Ovary (tissue), 9 donors: ENCODE measurements around the gene CD2BP2. TPM values are rescaled to one million over a fixed set of nuclear protein-coding genes. Genes with fewer than 3 reads are reported as not detected.

ENCODE experiments used
- DNase-seq, 5 donors: peaks; one replicate each; pipeline ENCODE4 v3.0.0-alpha.2; 2019 to 2020
- H3K27ac ChIP-seq, 2 donors: fragments of 200-600 bp; one replicate each; pipeline versions ENCODE4 v1.5.1 to v1.8.0; 2019 to 2022
- H3K27me3 ChIP-seq: fragments of 200-600 bp; one replicate; pipeline ENCODE4 v1.8.0; 2022
- H3K36me3 ChIP-seq: fragments of 200-600 bp; sonication (generic); one replicate; pipeline ENCODE4 v1.5.1; 2019
- H3K4me1 ChIP-seq: one replicate; pipeline ENCODE4 v1.8.1; 2013; ENCODE audit warnings: mild to moderate bottlenecking, moderate library complexity; ENCODE audit not compliant: insufficient read depth
- H3K4me3 ChIP-seq: fragments of 200-600 bp; sonication (generic); one replicate; pipeline ENCODE4 v1.5.1; 2017
- H3K9me3 ChIP-seq, 2 donors: fragments of 200-600 bp in 1 of 2; sonication (generic) in 1 of 2; one replicate each; pipeline versions ENCODE4 v1.5.1 to v1.8.1; 2013 to 2019; ENCODE audit warnings: mild to moderate bottlenecking in 1 of 2, moderate library complexity in 1 of 2
- CTCF ChIP-seq, 3 donors: fragments of 450-650 bp in 2 of 3; fragments of 200-600 bp in 1 of 3; IDR thresholded peaks; one replicate each; pipeline versions ENCODE4 v1.5.1 to v1.8.0; 2016 to 2022; ENCODE audit warnings: antibody characterized with exemption in 3 of 3, mild to moderate bottlenecking in 1 of 3
- EP300 ChIP-seq: sonication (generic); formaldehyde crosslinking; IDR thresholded peaks from one replicate; pipeline ENCODE4 v1.6.1; 2017; ENCODE audit warnings: antibody characterized with exemption
- POLR2A ChIP-seq: fragments of 450-650 bp; IDR thresholded peaks from one replicate; pipeline ENCODE4 v1.6.1; 2017; ENCODE audit warnings: antibody characterized with exemption, mild to moderate bottlenecking, moderate library complexity
- WGBS, 3 donors: extraction: QIAGEN DNeasy Blood & Tissue Kit in 1 of 3; methylation state at CpG; one replicate each; pipeline versions ENCODE4 v1.1.5 to v1.1.7; 2013 to 2017; 5-methylcytosine and 5-hydroxymethylcytosine counted together
- intact Hi-C, 4 donors: fragments of 100-400 bp; cut with DNase I; formaldehyde crosslinking; loops; one replicate each; pipeline versions ENCODE4 v1.11.0 to v1.15.1; 2022 to 2023
- polyA plus RNA-seq, 2 donors: library from polyadenylated mRNA; stranded (reverse); fragments of 200-250 nt in 1 of 2; fragments of 350-450 nt in 1 of 2; fragmentation: Illumina TruSeq in 1 of 2; extraction: RNeasy Lipid Tissue Mini Kit (QIAGEN cat#74804) in 1 of 2; gene quantifications; one replicate each; pipeline ENCODE4 v1.2.3, GENCODE V29; 2013 to 2014
- total RNA-seq, 7 donors: library from RNA; depleted of rRNA in 2 of 7; stranded (reverse); fragments of >200 nt in 2 of 7; fragmentation: NEBNext Ultra II Directional in 3 of 7; extraction: Animal tissue kit (Norgen Biotek cat#: 25700) in 3 of 7; gene quantifications; one replicate each; pipeline versions ENCODE4 v1.1.0 to v1.2.4, GENCODE V29; 2016 to 2023
- donor health status: DM: no; HTN: no; CAD: no; lungs with moderate emphysema.
- donor health status: DM: no; HTN: no; CAD: no.
- donor health status: Bipolar disorder and iron deficiency.
- donor health status: DM: yes; HTN: yes; CAD: no.
- donor health status: DM: no; HTN: no; CAD: no.
- donor health status: DM: yes; HTN: yes; CAD: no.

Gene CD2BP2
- total and polyA plus RNA-seq, 9 donors: 29.2 to 81.7 (median 64.7) TPM

DNA sequence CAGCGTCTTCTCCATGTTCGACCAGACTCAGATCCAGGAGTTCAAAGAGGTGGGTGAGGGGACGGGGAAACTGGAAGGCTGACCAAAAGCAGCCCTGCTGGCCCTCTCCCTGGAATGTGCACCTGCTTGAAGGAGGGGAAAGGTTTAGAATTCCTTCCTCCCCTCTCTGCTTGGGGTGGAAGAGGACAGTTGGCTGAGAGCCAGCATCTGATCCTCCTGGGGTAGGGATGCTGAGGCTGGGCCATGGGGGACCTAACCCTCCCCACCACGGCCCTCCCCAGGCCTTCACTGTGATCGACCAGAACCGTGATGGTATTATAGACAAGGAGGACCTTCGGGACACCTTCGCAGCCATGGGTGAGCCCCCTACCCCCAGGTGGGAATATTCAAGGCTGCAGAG lies 20.8 kb upstream of the CD2BP2 start:
- H3K27me3 ChIP-seq: no peaks in the 10 kb centered on the region
- WGBS, 3 donors: 86 to 87% (median 87%) methylated on average over 8 of the region's 8 CpGs
- H3K4me3 ChIP-seq: no peak overlapping the region
- no peaks in the 10 kb centered on the region for H3K36me3 ChIP-seq
- no peak for TF ChIP-seq EP300
- H3K4me1 ChIP-seq: peaks cover 9% of the 10 kb centered on the region
- peak in 3 of 5 donors; percentile 12 to 58 (median 41) for DNase-seq
- intact Hi-C loops: loop anchor here in 1 of 4 donors (10.0 kb wide), 1 partner anchor 279 kb away; the partner anchor contains the start of genes FBRS and PRR14
- no peak overlapping the region for H3K27ac ChIP-seq
- H3K9me3 ChIP-seq: no peaks in the 10 kb centered on the region

- no peak for DNase-seq
- no peak for TF ChIP-seq EP300
- no peak for TF ChIP-seq CTCF (IDR thresholded peaks at IDR 0.05)
- no peak for TF ChIP-seq POLR2A
- no peaks in the 10 kb centered on the region for H3K9me3 ChIP-seq
- intact Hi-C loops: loop anchor here in 1 of 4 donors (10.0 kb wide), 1 partner anchor 280 kb away; the partner anchor contains the start of genes FBRS and PRR14
- H3K4me1 ChIP-seq: peaks cover 9% of the 10 kb centered on the region
- H3K27me3 ChIP-seq: no peaks in the 10 kb centered on the region
- whole genome bisulfite sequencing, 3 donors: 84 to 85% (median 84%) methylated on average over 6 of the region's 6 CpGs
- no peak within 1 kb of the TSS for H3K4me3 ChIP-seq
- H3K27ac ChIP-seq: no peak within 1 kb of the TSS
- H3K36me3 ChIP-seq: no peaks in the 10 kb centered on the region
Measured at GRCh38 chr16:30374538-30374937, 19.4 kb upstream of the CD2BP2 start, which contains the start of gene MYL11. Gene MYL11 (plus strand): TSS chr16:30374802. CDS start chr16:30374858, 56 bp downstream.

DNA sequence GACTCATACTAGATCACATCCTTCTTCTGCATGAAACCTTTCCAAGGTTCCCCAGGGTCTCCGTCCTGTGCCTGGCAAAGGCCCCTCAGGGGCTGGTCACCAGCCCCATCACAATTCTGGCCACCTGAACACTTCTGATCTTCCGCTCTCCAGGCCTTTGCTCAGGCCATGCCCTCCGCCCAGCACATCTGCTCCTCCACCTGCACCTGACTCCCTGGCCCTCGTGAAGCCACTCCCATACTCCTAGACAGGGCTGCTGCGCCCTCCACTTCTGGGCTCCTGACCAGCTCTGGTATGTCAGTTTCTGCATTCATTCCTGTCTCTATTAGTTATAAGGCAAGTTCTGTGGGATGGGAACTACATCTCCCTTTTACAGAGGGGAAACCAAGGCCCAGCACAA lies 17.6 kb upstream of the CD2BP2 start:
- TF ChIP-seq POLR2A: no peak
- TF ChIP-seq CTCF (IDR thresholded peaks at IDR 0.05): no peak
- no peak for TF ChIP-seq EP300

DNA sequence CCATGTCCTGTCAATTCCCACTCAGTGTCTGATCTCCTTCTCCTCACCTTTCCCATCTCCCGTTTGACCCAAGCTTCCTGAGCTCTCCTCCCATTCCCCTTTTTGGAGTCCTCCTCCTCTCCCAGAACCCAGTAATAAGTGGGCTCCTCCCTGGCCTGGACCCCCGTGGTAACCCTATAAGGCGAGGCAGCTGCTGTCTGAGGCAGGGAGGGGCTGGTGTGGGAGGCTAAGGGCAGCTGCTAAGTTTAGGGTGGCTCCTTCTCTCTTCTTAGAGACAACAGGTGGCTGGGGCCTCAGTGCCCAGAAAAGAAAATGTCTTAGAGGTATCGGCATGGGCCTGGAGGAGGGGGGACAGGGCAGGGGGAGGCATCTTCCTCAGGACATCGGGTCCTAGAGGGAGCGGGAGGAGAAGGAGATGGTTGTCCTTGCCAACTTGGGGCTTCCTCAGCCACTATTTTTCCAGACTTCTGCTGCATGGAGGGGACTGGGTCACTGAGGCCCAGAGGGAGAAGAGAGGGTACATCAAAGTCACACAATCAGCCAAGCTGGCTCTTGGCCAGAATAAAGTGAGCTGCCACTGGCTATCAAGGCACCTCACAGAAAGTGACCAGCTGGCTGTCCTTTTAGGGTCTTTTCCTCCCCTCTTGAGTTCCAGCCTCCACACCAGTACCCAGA lies 17.1 kb upstream of the CD2BP2 start:
- no peak overlapping the region for H3K27ac ChIP-seq
- WGBS, 3 donors: 46 to 59% (median 46%) methylated on average over 6 of the region's 6 CpGs
- DNase-seq: peak in 2 of 5 donors; percentile 18 to 31

More for the DNA sequence above, 17.6 kb upstream of the CD2BP2 start:
- Histone ChIP-seq H3K27me3 (no peaks in the 10 kb centered on the region), H3K27ac (no peak overlapping the region), H3K36me3 (no peaks in the 10 kb centered on the region), H3K9me3 (no peaks in the 10 kb centered on the region), H3K4me1 (peaks cover 6% of the 10 kb centered on the region), H3K4me3 (no peak overlapping the region)
- intact Hi-C loops: loop anchor here in 1 of 4 donors (10.0 kb wide), 1 partner anchor 282 kb away; the partner anchor contains the start of genes FBRS and PRR14
- no peak for DNase-seq
- WGBS, 3 donors: 86 to 95% (median 90%) methylated on average over 5 of the region's 5 CpGs

More for the DNA sequence above, 17.1 kb upstream of the CD2BP2 start:
- H3K36me3 ChIP-seq: no peaks in the 10 kb centered on the region
- H3K4me1 ChIP-seq: peaks cover 6% of the 10 kb centered on the region
- TF ChIP-seq POLR2A (no peak), EP300 (no peak), CTCF (IDR thresholded peaks at IDR 0.05) (no peak)
- H3K9me3 ChIP-seq: no peaks in the 10 kb centered on the region
- no peak overlapping the region for H3K4me3 ChIP-seq
- H3K27me3 ChIP-seq: no peaks in the 10 kb centered on the region
- intact Hi-C loops: loop anchor here in 1 of 4 donors (10.0 kb wide), 1 partner anchor 283 kb away; the partner anchor contains the start of genes FBRS and PRR14
